RWPE1 (cell line): ENCODE data around the gene GOSR1.

ENCODE experiments used
- CTCF ChIA-PET: fragments of 350-600 bp; sonication (Branson Sonifier 250); formaldehyde crosslinking; extraction: SDS; loops from one replicate; lab custom pipeline; 2021; lab: Yijun Ruan, JAX
- POLR2A ChIA-PET: fragments of 400-600 bp; formaldehyde crosslinking; extraction: SDS; loops from one replicate; lab custom pipeline; 2020; ENCODE audit warnings: antibody characterized with exemption; ENCODE audit not compliant: low non-redundant PET; lab: Yijun Ruan, JAX
- DNase-seq: peaks from one replicate; pipeline ENCODE4 v3.0.0; 2012; ENCODE audit warnings: low spot score
- H3K27ac ChIP-seq: fragments of 450-650 bp; 2 replicates; pipeline ENCODE4 v1.5.1; 2017
- CTCF ChIP-seq: fragments of 450-650 bp; conservative IDR thresholded peaks from 2 replicates; pipeline ENCODE4 v1.5.1; 2017; ENCODE audit warnings: low read depth, mild to moderate bottlenecking

Gene GOSR1

GRCh38 chr17:30554839-30555751 lies 77.9 kb downstream of the GOSR1 start:
- CTCF ChIA-PET = no interaction called here
- no peak overlapping the region for H3K27ac ChIP-seq
- DNase-seq = no peak
- POLR2A ChIA-PET = no interaction called here
- no peak for TF ChIP-seq CTCF

GRCh38 chr17:30555942-30556341 lies 78.7 kb downstream of the GOSR1 start:
- DNase-seq = no peak
- POLR2A ChIA-PET = no interaction called here
- CTCF ChIA-PET = interaction anchor here (0.7 kb wide), 1 partner anchor 343 kb away, joined by 3 read pairs; no protein-coding TSS in a partner anchor
- H3K27ac ChIP-seq = no peak overlapping the region
- no peak for TF ChIP-seq CTCF

GRCh38 chr17:30556374-30557332 lies 79.4 kb downstream of the GOSR1 start:
- ChIA-PET POLR2A (no interaction called here), CTCF (interaction anchor here (0.7 kb wide), 1 partner anchor 344 kb away, joined by 3 read pairs; no protein-coding TSS in a partner anchor)
- TF ChIP-seq CTCF = no peak
- DNase-seq = no peak
- H3K27ac ChIP-seq = no peak overlapping the region

- no peak for TF ChIP-seq CTCF
These were observed 80.9 kb downstream of the GOSR1 start for GRCh38 chr17:30557916-30558685.

GRCh38 chr17:30558686-30559545 lies 81.7 kb downstream of the GOSR1 start:
- no peak overlapping the region for H3K27ac ChIP-seq
- CTCF ChIA-PET = no interaction called here
- POLR2A ChIA-PET = no interaction called here
- no peak for DNase-seq
- no peak for TF ChIP-seq CTCF

More at GRCh38 chr17:30557916-30558685, 80.9 kb downstream of the GOSR1 start:
- no peak for DNase-seq
- H3K27ac ChIP-seq = no peak overlapping the region
- ChIA-PET POLR2A (no interaction called here), CTCF (interaction anchor here (0.6 kb wide), 1 partner anchor 80 kb away, joined by 3 read pairs; no protein-coding TSS in a partner anchor)
